HepG2 (cell line): Measurements from ENCODE around the gene MBL2. TPM values are rescaled to one million over a fixed set of nuclear protein-coding genes. Genes with fewer than 3 reads are reported as not detected.

ENCODE experiments used
- HDAC6 ChIP-seq: fragments of 200-600 bp; sonication (generic); IDR thresholded peaks from 2 replicates; pipeline ENCODE4 v1.7.0; 2017; ENCODE audit warnings: mild to moderate bottlenecking, antibody characterized with exemption, low read length, low read depth
- HHEX ChIP-seq: IDR thresholded peaks from 2 replicates; pipeline ENCODE4 v1.6.1; 2016; ENCODE audit warnings: control low read depth
- HOXA5 ChIP-seq: sonication (generic); formaldehyde crosslinking; IDR thresholded peaks from 2 replicates; pipeline ENCODE4 v1.4.0; 2020; ENCODE audit warnings: missing genetic modification reagents
- KLF11 ChIP-seq: IDR thresholded peaks from 2 replicates; pipeline ENCODE4 v1.6.1; 2016; ENCODE audit warnings: missing compliant biosample characterization
- MAFK ChIP-seq, 2 experiments: IDR thresholded peaks in 1 of 2; conservative IDR thresholded peaks in 1 of 2; 2 replicates each; pipeline ENCODE4 v1.6.1; 2011; ENCODE audit warnings: improper control_type of control experiment in 2 of 2, low read length in 2 of 2
- NFYC ChIP-seq: IDR thresholded peaks from 2 replicates; pipeline ENCODE4 v1.6.1; 2016; ENCODE audit warnings: missing genetic modification reagents, missing compliant biosample characterization
- REXO4 ChIP-seq: sonication (generic); formaldehyde crosslinking; IDR thresholded peaks from 2 replicates; pipeline ENCODE4 v1.8.0; 2022; ENCODE audit warnings: missing genetic modification reagents, mild to moderate bottlenecking, borderline replicate concordance
- SATB2 ChIP-seq: sonication (generic); formaldehyde crosslinking; IDR thresholded peaks from 2 replicates; pipeline ENCODE4 v1.5.0; 2020; ENCODE audit warnings: missing genetic modification reagents
- SOX6 ChIP-seq, 2 experiments: fragments of 450-650 bp in 1 of 2; sonication (generic) in 1 of 2; formaldehyde crosslinking in 1 of 2; IDR thresholded peaks; 2 replicates each; pipeline versions ENCODE4 v1.4.0 to v1.6.1; 2017 to 2020; ENCODE audit warnings: antibody characterized with exemption in 1 of 2, mild to moderate bottlenecking in 1 of 2, missing genetic modification reagents in 1 of 2
- ZMYM2 ChIP-seq: sonication (generic); formaldehyde crosslinking; IDR thresholded peaks from 2 replicates; pipeline ENCODE4 v1.8.0; 2022; ENCODE audit warnings: mild to moderate bottlenecking, missing genetic modification reagents
- ZNF556 ChIP-seq: sonication (generic); formaldehyde crosslinking; IDR thresholded peaks from 2 replicates; pipeline ENCODE4 v1.4.0; 2020; ENCODE audit warnings: mild to moderate bottlenecking, missing genetic modification reagents, borderline replicate concordance
- ZNF619 ChIP-seq: sonication (generic); formaldehyde crosslinking; IDR thresholded peaks from 2 replicates; pipeline ENCODE4 v1.4.0; 2020; ENCODE audit warnings: mild to moderate bottlenecking, missing genetic modification reagents
- ZNF660 ChIP-seq: sonication (generic); formaldehyde crosslinking; IDR thresholded peaks from 2 replicates; pipeline ENCODE4 v1.5.1; 2020; ENCODE audit warnings: mild to moderate bottlenecking, low read depth, missing genetic modification reagents, borderline replicate concordance
- polyA plus RNA-seq, 8 experiments: library from polyadenylated mRNA; depleted of rRNA in 3 of 8; stranded (reverse) in 7 of 8; unstranded in 1 of 8; fragments of >200 nt; fragmentation: Illumina TruSeq in 4 of 8; extraction: Trizol in 4 of 8; gene quantifications; 2 replicates each; pipeline versions ENCODE4 v1.2.1 to v1.2.3, GENCODE V29; 2011 to 2016; ENCODE audit warnings: low read depth in 4 of 8, missing spikeins in 1 of 8, mixed read lengths in 1 of 8; ENCODE audit not compliant: insufficient read depth in 1 of 8
- total RNA-seq, 5 experiments: library from RNA; depleted of rRNA; stranded (reverse); fragments of >200 nt; fragmentation: Illumina TruSeq; extraction: Trizol; gene quantifications; 2 replicates each; pipeline ENCODE4 v1.2.3, GENCODE V29; 2016; ENCODE audit warnings: low read depth in 1 of 5
- TF ChIP-seq, protein P1 (sequence below): sonication (generic); formaldehyde crosslinking; IDR thresholded peaks from 2 replicates; pipeline ENCODE4 v1.4.0; 2020; ENCODE audit warnings: missing genetic modification reagents
- TF ChIP-seq, protein P2 (sequence below): sonication (generic); formaldehyde crosslinking; IDR thresholded peaks from 2 replicates; pipeline ENCODE4 v1.5.0; 2020; ENCODE audit warnings: mild to moderate bottlenecking, missing genetic modification reagents
- TF ChIP-seq, protein P3 (sequence below), 2 experiments: sonication (generic) in 1 of 2; formaldehyde crosslinking in 1 of 2; IDR thresholded peaks; 2 replicates each; pipeline versions ENCODE4 v1.4.0 to v1.6.1; 2018 to 2020; ENCODE audit warnings: missing genetic modification reagents in 2 of 2, borderline replicate concordance in 1 of 2, low read depth in 1 of 2, mild to moderate bottlenecking in 1 of 2, missing biosample characterization in 1 of 2
- TF ChIP-seq, protein P4 (sequence below): sonication (generic); formaldehyde crosslinking; IDR thresholded peaks from 2 replicates; pipeline ENCODE4 v1.5.0; 2020; ENCODE audit warnings: mild to moderate bottlenecking, missing genetic modification reagents

MBL2 gene
- total and polyA plus RNA-seq, 2 of the 13 experiments (the other 11 are each of a cell fraction or from before 2014, with no cell fraction given) = 9.6 to 16.2 TPM

DNA sequence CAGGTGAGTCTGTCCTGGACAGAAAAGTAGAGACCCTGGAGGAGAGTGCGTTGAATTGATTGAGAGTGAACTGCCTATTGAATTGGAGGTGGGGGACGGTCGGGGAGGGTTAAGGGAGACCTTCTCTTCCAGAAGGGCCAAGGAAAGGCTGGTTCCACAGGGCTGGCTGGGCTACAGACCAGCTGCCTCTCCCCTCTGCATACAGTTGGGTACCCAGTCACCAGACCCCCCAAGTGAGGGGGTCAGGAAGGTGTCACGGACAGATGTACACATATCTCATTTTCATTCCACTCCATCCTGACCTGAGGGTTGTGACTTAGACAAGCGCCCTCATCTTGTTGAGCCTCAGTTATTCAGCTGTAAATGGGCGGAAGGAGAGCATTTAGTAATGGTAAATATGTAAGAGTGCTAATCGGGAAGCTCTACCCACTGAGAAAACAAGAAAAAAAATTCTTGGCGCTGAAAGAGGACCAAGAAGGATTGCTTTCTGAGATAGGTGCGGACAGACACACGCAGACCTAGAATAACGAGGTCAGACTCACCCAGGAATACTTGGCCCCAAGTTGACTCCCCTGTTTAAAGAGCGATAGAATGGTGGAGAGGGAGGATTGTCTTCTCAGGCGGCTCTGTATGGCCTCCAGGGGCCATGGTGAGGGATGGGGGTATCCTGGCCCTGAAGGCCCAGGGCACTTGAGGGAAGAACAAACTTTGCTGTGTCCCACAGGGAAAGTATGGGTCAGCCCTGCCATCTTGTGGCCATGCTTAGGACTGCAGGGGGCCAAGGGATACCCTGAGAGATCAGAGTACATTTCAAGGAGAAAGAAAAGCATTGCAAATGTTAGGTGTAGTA is 7.2 kb upstream of the MBL2 start (continued):
- TF ChIP-seq, protein P1, sequence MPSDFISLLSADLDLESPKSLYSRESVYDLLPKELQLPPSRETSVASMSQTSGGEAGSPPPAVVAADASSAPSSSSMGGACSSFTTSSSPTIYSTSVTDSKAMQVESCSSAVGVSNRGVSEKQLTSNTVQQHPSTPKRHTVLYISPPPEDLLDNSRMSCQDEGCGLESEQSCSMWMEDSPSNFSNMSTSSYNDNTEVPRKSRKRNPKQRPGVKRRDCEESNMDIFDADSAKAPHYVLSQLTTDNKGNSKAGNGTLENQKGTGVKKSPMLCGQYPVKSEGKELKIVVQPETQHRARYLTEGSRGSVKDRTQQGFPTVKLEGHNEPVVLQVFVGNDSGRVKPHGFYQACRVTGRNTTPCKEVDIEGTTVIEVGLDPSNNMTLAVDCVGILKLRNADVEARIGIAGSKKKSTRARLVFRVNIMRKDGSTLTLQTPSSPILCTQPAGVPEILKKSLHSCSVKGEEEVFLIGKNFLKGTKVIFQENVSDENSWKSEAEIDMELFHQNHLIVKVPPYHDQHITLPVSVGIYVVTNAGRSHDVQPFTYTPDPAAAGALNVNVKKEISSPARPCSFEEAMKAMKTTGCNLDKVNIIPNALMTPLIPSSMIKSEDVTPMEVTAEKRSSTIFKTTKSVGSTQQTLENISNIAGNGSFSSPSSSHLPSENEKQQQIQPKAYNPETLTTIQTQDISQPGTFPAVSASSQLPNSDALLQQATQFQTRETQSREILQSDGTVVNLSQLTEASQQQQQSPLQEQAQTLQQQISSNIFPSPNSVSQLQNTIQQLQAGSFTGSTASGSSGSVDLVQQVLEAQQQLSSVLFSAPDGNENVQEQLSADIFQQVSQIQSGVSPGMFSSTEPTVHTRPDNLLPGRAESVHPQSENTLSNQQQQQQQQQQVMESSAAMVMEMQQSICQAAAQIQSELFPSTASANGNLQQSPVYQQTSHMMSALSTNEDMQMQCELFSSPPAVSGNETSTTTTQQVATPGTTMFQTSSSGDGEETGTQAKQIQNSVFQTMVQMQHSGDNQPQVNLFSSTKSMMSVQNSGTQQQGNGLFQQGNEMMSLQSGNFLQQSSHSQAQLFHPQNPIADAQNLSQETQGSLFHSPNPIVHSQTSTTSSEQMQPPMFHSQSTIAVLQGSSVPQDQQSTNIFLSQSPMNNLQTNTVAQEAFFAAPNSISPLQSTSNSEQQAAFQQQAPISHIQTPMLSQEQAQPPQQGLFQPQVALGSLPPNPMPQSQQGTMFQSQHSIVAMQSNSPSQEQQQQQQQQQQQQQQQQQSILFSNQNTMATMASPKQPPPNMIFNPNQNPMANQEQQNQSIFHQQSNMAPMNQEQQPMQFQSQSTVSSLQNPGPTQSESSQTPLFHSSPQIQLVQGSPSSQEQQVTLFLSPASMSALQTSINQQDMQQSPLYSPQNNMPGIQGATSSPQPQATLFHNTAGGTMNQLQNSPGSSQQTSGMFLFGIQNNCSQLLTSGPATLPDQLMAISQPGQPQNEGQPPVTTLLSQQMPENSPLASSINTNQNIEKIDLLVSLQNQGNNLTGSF (CRISPR knock-in tag) = no peak
- TF ChIP-seq HDAC6 = no peak
- TF ChIP-seq, protein P2, sequence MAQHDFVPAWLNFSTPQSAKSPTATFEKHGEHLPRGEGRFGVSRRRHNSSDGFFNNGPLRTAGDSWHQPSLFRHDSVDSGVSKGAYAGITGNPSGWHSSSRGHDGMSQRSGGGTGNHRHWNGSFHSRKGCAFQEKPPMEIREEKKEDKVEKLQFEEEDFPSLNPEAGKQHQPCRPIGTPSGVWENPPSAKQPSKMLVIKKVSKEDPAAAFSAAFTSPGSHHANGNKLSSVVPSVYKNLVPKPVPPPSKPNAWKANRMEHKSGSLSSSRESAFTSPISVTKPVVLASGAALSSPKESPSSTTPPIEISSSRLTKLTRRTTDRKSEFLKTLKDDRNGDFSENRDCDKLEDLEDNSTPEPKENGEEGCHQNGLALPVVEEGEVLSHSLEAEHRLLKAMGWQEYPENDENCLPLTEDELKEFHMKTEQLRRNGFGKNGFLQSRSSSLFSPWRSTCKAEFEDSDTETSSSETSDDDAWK (CRISPR knock-in tag) = no peak
- TF ChIP-seq KLF11 (CRISPR knock-in tag) = no peak
- TF ChIP-seq REXO4 (CRISPR knock-in tag) = no peak
- TF ChIP-seq, protein P3, sequence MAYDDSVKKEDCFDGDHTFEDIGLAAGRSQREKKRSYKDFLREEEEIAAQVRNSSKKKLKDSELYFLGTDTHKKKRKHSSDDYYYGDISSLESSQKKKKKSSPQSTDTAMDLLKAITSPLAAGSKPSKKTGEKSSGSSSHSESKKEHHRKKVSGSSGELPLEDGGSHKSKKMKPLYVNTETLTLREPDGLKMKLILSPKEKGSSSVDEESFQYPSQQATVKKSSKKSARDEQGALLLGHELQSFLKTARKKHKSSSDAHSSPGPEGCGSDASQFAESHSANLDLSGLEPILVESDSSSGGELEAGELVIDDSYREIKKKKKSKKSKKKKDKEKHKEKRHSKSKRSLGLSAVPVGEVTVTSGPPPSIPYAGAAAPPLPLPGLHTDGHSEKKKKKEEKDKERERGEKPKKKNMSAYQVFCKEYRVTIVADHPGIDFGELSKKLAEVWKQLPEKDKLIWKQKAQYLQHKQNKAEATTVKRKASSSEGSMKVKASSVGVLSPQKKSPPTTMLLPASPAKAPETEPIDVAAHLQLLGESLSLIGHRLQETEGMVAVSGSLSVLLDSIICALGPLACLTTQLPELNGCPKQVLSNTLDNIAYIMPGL (CRISPR knock-in tag; IDR thresholded peaks at IDR 0.05; ENCODE audit: borderline replicate concordance in 1 of 2, low read depth in 1 of 2) = 0 out of 4 replicates have a peak, but pooled peaks of 1 of the 2 experiments have one; percentile 20
- no peak for TF ChIP-seq HHEX (CRISPR knock-in tag)
- no peak for TF ChIP-seq NFYC
- TF ChIP-seq ZNF619 (CRISPR knock-in tag) = no peak
- no peak for TF ChIP-seq SATB2 (CRISPR knock-in tag)
- 0 out of 2 replicates have a peak, but pooled peaks have one; percentile 64 for TF ChIP-seq HOXA5
- TF ChIP-seq MAFK (conservative IDR thresholded peaks at IDR 0.05 in 1 of 2, IDR thresholded peaks at IDR 0.05 in 1 of 2; ENCODE audit: low read length in 2 of 2) = no peak
- TF ChIP-seq, protein P4, sequence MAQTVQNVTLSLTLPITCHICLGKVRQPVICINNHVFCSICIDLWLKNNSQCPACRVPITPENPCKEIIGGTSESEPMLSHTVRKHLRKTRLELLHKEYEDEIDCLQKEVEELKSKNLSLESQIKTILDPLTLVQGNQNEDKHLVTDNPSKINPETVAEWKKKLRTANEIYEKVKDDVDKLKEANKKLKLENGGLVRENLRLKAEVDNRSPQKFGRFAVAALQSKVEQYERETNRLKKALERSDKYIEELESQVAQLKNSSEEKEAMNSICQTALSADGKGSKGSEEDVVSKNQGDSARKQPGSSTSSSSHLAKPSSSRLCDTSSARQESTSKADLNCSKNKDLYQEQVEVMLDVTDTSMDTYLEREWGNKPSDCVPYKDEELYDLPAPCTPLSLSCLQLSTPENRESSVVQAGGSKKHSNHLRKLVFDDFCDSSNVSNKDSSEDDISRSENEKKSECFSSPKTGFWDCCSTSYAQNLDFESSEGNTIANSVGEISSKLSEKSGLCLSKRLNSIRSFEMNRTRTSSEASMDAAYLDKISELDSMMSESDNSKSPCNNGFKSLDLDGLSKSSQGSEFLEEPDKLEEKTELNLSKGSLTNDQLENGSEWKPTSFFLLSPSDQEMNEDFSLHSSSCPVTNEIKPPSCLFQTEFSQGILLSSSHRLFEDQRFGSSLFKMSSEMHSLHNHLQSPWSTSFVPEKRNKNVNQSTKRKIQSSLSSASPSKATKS (CRISPR knock-in tag) = no peak
- TF ChIP-seq SOX6 (IDR thresholded peaks at IDR 0.05) = no peak
- no peak for TF ChIP-seq SOX6 (CRISPR knock-in tag; IDR thresholded peaks at IDR 0.05)
- no peak for TF ChIP-seq ZNF556
- TF ChIP-seq ZNF660 (CRISPR knock-in tag) = no peak
- TF ChIP-seq ZMYM2 (CRISPR knock-in tag) = no peak
